ENCODE measurements around the gene CRY2. TPM values are rescaled to one million over a fixed set of nuclear protein-coding genes. Genes with fewer than 3 reads are reported as not detected.

CRY2 gene
- total and polyA plus RNA-seq, 8 donors, result 15.3 to 29.4 (median 20.7) TPM

GRCh38 chr11:45926001-45926401 is 78.7 kb downstream of the CRY2 start:
- TF ChIP-seq, protein P1, sequence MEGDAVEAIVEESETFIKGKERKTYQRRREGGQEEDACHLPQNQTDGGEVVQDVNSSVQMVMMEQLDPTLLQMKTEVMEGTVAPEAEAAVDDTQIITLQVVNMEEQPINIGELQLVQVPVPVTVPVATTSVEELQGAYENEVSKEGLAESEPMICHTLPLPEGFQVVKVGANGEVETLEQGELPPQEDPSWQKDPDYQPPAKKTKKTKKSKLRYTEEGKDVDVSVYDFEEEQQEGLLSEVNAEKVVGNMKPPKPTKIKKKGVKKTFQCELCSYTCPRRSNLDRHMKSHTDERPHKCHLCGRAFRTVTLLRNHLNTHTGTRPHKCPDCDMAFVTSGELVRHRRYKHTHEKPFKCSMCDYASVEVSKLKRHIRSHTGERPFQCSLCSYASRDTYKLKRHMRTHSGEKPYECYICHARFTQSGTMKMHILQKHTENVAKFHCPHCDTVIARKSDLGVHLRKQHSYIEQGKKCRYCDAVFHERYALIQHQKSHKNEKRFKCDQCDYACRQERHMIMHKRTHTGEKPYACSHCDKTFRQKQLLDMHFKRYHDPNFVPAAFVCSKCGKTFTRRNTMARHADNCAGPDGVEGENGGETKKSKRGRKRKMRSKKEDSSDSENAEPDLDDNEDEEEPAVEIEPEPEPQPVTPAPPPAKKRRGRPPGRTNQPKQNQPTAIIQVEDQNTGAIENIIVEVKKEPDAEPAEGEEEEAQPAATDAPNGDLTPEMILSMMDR (IDR thresholded peaks at IDR 0.05), result no peak
- Histone ChIP-seq H3K36me3 (peaks cover 0 to 8% (median 0%) of the 10 kb centered on the region in 3 donors), H3K4me1 (peaks cover 8 to 9% (median 8%) of the 10 kb centered on the region in 3 donors), H3K4me3 (no peak overlapping the region), H3K27me3 (no peaks in the 10 kb centered on the region), H3K27ac (no peak overlapping the region), H3K9me3 (no peaks in the 10 kb centered on the region)
- DNase-seq, result peak in 2 of 6 donors; percentile 9 to 75
- FAIRE-seq, result no peak
- intact Hi-C loops (cut with DNase I), result no loop called here
- WGBS, 2 donors, result 82 to 89% methylated on average over 12 of the region's 12 CpGs
- ATAC-seq, result no peak

DNA sequence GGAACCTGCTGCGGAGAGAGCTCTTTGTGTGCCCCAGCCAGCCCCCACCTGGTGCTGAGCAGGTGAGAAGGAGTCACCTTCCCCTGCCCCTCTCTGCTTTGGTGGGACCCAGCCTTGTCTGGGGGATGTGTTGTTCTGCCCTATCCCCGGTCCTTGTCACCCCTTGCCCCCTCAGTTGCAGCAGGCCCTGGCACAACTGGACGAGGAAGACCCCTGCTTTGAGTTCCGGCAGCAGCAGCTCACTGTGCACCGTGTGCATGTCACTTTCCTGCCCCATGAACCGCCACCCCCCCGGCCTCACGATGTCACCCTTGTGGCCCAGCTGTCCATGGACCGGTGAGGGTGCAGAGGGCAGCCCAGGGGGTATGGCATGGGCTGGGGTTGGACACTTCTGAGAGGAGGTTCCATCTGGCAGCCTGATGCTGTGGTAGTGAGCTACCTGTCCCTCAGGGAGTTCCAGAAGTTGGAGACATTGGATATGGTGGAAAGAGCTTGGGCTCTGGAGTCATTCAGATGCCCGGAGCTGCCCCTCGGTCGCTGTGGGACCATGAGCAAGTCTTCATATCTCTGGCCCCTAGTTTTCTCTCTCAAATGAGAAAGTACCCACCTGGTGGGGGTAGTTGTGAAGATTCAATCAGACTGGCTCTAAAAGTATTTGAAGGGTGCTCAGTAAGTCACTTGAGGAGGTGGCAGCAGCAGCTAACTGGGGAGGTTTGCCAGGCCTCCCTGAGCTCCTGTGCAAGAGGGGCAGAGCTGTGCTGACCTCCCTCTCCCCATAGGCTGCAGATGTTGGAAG is 79.5 kb downstream of the CRY2 start:
- peak in 2 of 6 donors; percentile 9 to 46 for DNase-seq
- 88 to 90% methylated on average over 12 of the region's 12 CpGs for WGBS, 2 donors
- Histone ChIP-seq H3K27me3 (no peaks in the 10 kb centered on the region), H3K9me3 (no peaks in the 10 kb centered on the region), H3K27ac (no peak overlapping the region), H3K36me3 (peaks cover 0 to 8% (median 0%) of the 10 kb centered on the region in 3 donors), H3K4me3 (no peak overlapping the region), H3K4me1 (peaks cover under 1 to 2% (median 1%) of the 10 kb centered on the region in 3 donors)
- intact Hi-C loops (cut with DNase I), result no loop called here
- no peak for FAIRE-seq
- TF ChIP-seq, protein P1 (IDR thresholded peaks at IDR 0.05), result no peak
- no peak for ATAC-seq

GRCh38 chr11:45927332-45927683 is 80.0 kb downstream of the CRY2 start:
- Histone ChIP-seq H3K27ac (no peak overlapping the region), H3K9me3 (no peaks in the 10 kb centered on the region), H3K36me3 (peaks cover 0 to 8% (median 0%) of the 10 kb centered on the region in 3 donors), H3K4me1 (no peaks in the 10 kb centered on the region), H3K27me3 (no peaks in the 10 kb centered on the region), H3K4me3 (no peak overlapping the region)
- TF ChIP-seq, protein P1 (IDR thresholded peaks at IDR 0.05), result no peak
- FAIRE-seq, result no peak
- peak in 2 of 6 donors; percentile 9 to 68 for DNase-seq
- no peak for ATAC-seq
- 77 to 87% methylated on average over 15 of the region's 15 CpGs for WGBS, 2 donors
- intact Hi-C loops (cut with DNase I), result no loop called here

- DNase-seq (peak in 2 of 6 donors; percentile 9 to 71), FAIRE-seq (no peak), ATAC-seq (no peak)
- Histone ChIP-seq H3K36me3 (peaks cover 0 to 8% (median 0%) of the 10 kb centered on the region in 3 donors), H3K4me3 (no peak overlapping the region), H3K9me3 (no peaks in the 10 kb centered on the region), H3K4me1 (peaks cover 0 to under 1% (median 0%) of the 10 kb centered on the region in 3 donors), H3K27me3 (no peaks in the 10 kb centered on the region), H3K27ac (no peak overlapping the region)
- intact Hi-C loops (cut with DNase I), result no loop called here
- TF ChIP-seq, protein P1 (IDR thresholded peaks at IDR 0.05), result no peak
- WGBS, 2 donors, result 90 to 91% methylated on average over 27 of the region's 27 CpGs
These were observed 80.6 kb downstream of the CRY2 start for GRCh38 chr11:45927684-45928413.

Measured in pancreas (tissue), 10 donors.